NCI-H345 (cell line): Measurements from ENCODE around the gene FCGR3A.

ENCODE experiments used
- DNase-seq: peaks from one replicate; lab custom pipeline; 2025; lab: John Stamatoyannopoulos, UW

The FCGR3A gene

DNA sequence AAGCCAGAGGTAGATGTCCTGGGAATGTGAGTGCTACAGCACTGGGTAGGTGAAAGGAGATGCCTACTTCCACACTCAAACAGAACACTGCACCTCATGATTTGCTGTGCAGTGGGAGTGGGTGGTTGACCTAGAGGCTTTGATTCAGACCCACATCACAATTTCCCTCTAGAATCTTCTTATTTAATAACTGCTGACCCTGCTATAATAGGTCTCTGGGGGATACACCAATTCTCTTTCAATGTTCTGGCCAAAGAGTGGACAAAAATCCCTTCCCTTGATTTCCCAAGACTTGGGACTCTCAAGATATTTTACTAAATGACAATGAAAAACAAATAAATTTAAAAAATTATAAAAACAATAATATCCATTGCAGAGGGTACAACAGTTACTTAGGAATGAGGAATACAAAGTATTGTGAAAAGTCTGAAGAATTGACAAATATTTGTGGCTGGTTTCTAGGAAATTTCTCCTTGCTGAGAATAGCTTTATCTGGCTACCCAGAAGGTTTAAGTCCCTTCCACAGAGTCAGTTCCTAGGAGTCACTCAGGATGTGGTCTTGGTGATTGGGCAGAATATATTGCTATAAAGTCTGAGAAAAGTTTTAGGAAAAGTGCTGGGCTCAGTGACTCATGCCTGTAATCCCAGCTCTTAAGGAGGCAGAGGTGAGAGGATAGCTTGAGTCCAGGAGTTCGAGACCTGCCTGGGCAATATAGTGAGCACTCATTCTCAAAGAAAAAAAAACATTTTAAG is 46.8 kb downstream of the FCGR3A start:
- DNase-seq = no peak

GRCh38 chr1:161502181-161502580 is 47.4 kb downstream of the FCGR3A start:
- no peak for DNase-seq

- no peak for DNase-seq
These were observed 48.4 kb downstream of the FCGR3A start for GRCh38 chr1:161501234-161501633.

GRCh38 chr1:161499099-161500039 is 50.2 kb downstream of the FCGR3A start:
- DNase-seq = no peak

DNA sequence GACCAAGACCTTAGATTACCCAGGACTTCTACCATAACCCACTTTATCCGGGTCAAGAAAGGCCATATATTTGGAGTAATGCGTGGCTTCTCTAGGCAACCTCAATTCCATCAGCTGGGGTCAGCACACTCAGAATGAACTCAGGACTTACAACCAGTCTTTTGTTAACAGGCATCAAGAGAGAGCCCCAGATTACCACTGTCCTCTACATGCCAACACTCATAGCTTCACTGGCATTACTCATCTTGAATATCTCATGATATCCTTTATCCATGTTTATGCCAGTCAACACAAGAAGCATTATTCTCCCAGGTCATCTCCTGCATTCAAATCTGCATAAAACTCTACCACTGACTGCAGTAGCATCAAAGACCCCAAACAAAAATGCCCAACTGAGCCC is 51.0 kb downstream of the FCGR3A start:
- no peak for DNase-seq

DNA sequence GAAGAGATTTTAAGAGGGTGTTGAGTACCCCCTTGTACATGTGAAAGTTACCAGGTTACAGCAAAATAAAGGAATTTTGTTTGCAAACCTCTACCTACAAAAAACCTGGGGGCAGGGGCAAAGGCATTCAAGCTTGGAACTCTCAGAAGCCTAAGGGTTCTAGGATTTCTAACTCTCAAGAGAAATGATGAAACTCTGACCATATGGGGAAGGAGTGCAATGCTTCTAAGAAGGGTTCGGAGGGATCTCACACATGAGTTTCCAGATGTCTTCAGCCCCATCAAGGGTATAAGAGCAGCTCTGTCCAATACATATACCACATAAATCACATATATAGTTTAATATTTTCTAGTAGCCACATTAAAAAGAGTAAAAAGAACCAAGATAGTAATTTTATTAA is 51.7 kb downstream of the FCGR3A start:
- DNase-seq = no peak

DNA sequence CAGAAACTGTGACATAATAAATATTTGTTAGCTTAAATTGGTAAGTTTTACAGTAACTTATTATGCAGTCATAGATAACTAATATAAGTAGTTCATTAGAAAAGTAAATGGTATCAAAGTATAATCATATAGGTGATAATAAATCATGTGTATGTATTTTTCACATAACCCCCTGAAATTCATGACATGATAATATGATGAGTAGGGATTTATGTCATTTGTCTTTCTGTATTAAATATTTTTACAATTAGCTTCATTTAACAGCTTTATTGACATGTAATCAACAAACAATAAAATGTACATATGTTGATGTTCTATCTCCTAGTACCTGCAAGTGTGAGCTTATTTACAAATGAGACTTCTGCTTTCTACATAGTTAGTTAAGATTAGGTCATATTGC is 54.1 kb downstream of the FCGR3A start:
- no peak for DNase-seq

DNA sequence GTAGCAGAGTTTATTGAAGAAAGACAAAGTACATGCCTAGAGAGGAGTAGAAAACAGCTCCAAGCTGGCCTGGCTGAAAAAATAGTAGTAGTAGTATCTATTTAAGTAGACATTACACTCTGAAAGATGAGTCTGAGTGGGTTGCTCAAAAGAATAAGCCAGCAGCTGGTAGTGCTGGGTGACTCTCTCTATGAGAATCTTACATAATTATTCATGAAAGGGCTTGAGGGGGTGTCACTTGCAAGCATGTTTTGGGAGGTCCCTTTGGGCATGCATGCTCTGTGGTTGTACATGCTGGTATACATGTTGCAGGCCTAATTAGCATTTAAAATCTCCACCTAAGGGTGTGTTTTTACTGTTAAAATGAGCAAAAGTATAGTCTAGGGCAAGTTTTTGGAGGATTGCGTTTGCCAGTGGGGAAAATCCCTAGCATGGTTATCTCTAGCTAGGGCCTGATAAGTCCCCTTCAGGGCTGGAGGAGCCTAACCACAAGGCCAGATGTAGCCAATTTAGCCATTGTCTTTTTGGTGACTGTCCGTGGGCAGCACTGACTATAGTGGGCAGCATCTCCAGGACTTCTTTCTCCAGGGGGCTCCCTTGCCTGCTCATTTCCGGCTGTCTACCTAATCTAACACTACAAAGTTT is 55.4 kb downstream of the FCGR3A start:
- DNase-seq = no peak

DNA sequence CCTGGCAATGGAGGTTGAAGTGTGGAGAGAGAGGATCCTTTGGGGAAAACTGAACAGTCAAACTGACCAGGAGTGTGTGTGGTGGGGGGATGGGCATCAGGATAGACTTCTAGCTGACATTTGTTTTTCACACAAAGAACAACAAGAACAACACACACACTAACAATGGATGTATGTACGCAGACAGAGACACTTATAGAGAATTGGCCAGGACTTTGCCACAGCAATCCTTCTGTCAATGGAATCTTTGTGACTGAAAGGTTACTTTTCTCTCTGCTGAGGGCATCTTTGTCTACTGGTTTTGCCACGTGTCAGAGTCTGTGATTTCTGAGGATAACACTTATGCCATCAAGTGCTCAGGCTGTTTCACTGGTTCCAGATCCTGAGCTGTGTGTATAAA is 56.8 kb downstream of the FCGR3A start:
- DNase-seq = no peak
